AG04449 (cell line): Measurements from ENCODE around the gene ZNF771.

Experiments used
- CTCF ChIA-PET: fragments of 350-600 bp; formaldehyde crosslinking; extraction: SDS; loops from one replicate; lab custom pipeline; 2021; ENCODE audit warnings: antibody characterized with exemption; lab: Yijun Ruan, JAX
- POLR2A ChIA-PET: fragments of 400-600, 350-600 bp; formaldehyde crosslinking; extraction: SDS; loops from one replicate; lab custom pipeline; 2020; ENCODE audit warnings: antibody characterized with exemption, inconsistent platforms; lab: Yijun Ruan, JAX
- DNase-seq: peaks from one replicate; pipeline ENCODE4 v3.0.0-alpha.2; 2010; ENCODE audit warnings: low read depth, low spot score
- H3K4me3 ChIP-seq: 2 replicates; pipeline ENCODE4 v1.5.1; 2011; ENCODE audit warnings: low read depth, mild to moderate bottlenecking, control low read depth, low read length
- CTCF ChIP-seq: IDR thresholded peaks from one replicate; pipeline ENCODE4 v1.5.1; 2011; ENCODE audit warnings: mild to moderate bottlenecking, moderate library complexity, low read length, control low read depth, inconsistent platforms; ENCODE audit not compliant: insufficient read depth; ENCODE audit errors: missing control alignments

The ZNF771 gene

GRCh38 chr16:30407102-30407803 lies at the start of gene ZNF771:
Gene ZNF771 (plus strand): TSS chr16:30407606. CDS start chr16:30408054, 448 bp downstream.
- POLR2A ChIA-PET, result interaction anchor here (0.6 to 1.4 kb wide), 4 partner anchors 8 to 36 kb away, joined by 3 to 11 read pairs (median 6); partner anchors contain the start of gene ZNF48
- DNase-seq, result peak; percentile 17
- no peak for TF ChIP-seq CTCF
- peak within 1 kb of the TSS; percentile 76 for H3K4me3 ChIP-seq
- CTCF ChIA-PET, result interaction anchor here (0.8 to 7.5 kb wide), 16 partner anchors 8 to 375 kb away, joined by 3 to 94 read pairs (median 5); partner anchors contain the start of genes DCTPP1, TBX6 and ZNF48

- ChIA-PET POLR2A (no interaction called here), CTCF (interaction anchor here (1.2 kb wide), 1 partner anchor 11 kb away, joined by 4 read pairs; no protein-coding TSS in a partner anchor)
- no peak for DNase-seq
- H3K4me3 ChIP-seq, result no peak overlapping the region
- no peak for TF ChIP-seq CTCF
Measured at GRCh38 chr16:30357715-30358576, 49.5 kb upstream of the ZNF771 start.

- no peak overlapping the region for H3K4me3 ChIP-seq
- no peak for DNase-seq
- POLR2A ChIA-PET, result no interaction called here
- CTCF ChIA-PET, result interaction anchor here (1.2 kb wide), 1 partner anchor 10 kb away, joined by 4 read pairs; no protein-coding TSS in a partner anchor
- no peak for TF ChIP-seq CTCF
Measured at GRCh38 chr16:30358577-30358936, 48.8 kb upstream of the ZNF771 start.

- H3K4me3 ChIP-seq, result no peak overlapping the region
- TF ChIP-seq CTCF, result no peak
- POLR2A ChIA-PET, result no interaction called here
- CTCF ChIA-PET, result interaction anchor here (1.2 to 1.5 kb wide), 4 partner anchors 10 to 51 kb away, joined by 3 to 5 read pairs (median 4); partner anchors contain the start of gene TBC1D10B
- DNase-seq, result no peak
Measured at GRCh38 chr16:30358990-30359870, 48.2 kb upstream of the ZNF771 start.

- POLR2A ChIA-PET, result no interaction called here
- H3K4me3 ChIP-seq, result no peak overlapping the region
- CTCF ChIA-PET, result interaction anchor here (1.2 to 1.5 kb wide), 3 partner anchors 9 to 50 kb away, joined by 3 to 5 read pairs (median 3); partner anchors contain the start of gene TBC1D10B
- no peak for TF ChIP-seq CTCF
- no peak for DNase-seq
Measured at GRCh38 chr16:30359871-30360170, 47.6 kb upstream of the ZNF771 start.
